Endothelial cell (in vitro differentiated cells): ENCODE measurements around the gene TBL2. TPM values are rescaled to one million over a fixed set of nuclear protein-coding genes. Genes with fewer than 3 reads are reported as not detected.

ENCODE experiments used
- DNase-seq: peaks from one replicate; pipeline ENCODE4 v3.0.0; 2021; ENCODE audit warnings: low spot score
- H3K27ac Mint-ChIP-seq: one replicate; pipeline ENCODE4 v1.8.0; 2021; ENCODE audit warnings: mixed read lengths, inconsistent platforms; ENCODE audit not compliant: unreplicated experiment
- H3K27me3 Mint-ChIP-seq: one replicate; pipeline ENCODE4 v1.8.0; 2021; ENCODE audit warnings: mild to moderate bottlenecking, moderate library complexity, mixed read lengths, inconsistent platforms; ENCODE audit not compliant: unreplicated experiment
- H3K36me3 Mint-ChIP-seq: one replicate; pipeline ENCODE4 v1.8.0; 2021; ENCODE audit warnings: mild to moderate bottlenecking, low read depth, mixed read lengths, inconsistent platforms; ENCODE audit not compliant: unreplicated experiment
- H3K4me1 Mint-ChIP-seq: one replicate; pipeline ENCODE4 v1.8.0; 2021; ENCODE audit warnings: mild to moderate bottlenecking, mixed read lengths, inconsistent platforms; ENCODE audit not compliant: unreplicated experiment
- H3K4me3 Mint-ChIP-seq: one replicate; pipeline ENCODE4 v1.8.0; 2021; ENCODE audit warnings: mild to moderate bottlenecking, mixed read lengths, inconsistent platforms; ENCODE audit not compliant: unreplicated experiment
- H3K9me3 Mint-ChIP-seq: one replicate; pipeline ENCODE4 v1.8.0; 2021; ENCODE audit warnings: mixed read lengths, inconsistent platforms; ENCODE audit not compliant: unreplicated experiment
- CTCF ChIP-seq: fragments of 200-600 bp; sonication (generic); IDR thresholded peaks from one replicate; pipeline ENCODE4 v1.5.0; 2021; ENCODE audit warnings: antibody characterized with exemption; ENCODE audit not compliant: unreplicated experiment
- total RNA-seq: library from RNA; stranded (reverse); fragmentation: NEBNext Ultra II Directional; extraction: Animal tissue kit (Norgen Biotek cat#: 25700); gene quantifications from one replicate; pipeline ENCODE4 v1.2.1, GENCODE V29; 2021; ENCODE audit not compliant: unreplicated experiment

Gene TBL2
- total RNA-seq, 1 donor from 2014 or later = 22.4 TPM

DNA sequence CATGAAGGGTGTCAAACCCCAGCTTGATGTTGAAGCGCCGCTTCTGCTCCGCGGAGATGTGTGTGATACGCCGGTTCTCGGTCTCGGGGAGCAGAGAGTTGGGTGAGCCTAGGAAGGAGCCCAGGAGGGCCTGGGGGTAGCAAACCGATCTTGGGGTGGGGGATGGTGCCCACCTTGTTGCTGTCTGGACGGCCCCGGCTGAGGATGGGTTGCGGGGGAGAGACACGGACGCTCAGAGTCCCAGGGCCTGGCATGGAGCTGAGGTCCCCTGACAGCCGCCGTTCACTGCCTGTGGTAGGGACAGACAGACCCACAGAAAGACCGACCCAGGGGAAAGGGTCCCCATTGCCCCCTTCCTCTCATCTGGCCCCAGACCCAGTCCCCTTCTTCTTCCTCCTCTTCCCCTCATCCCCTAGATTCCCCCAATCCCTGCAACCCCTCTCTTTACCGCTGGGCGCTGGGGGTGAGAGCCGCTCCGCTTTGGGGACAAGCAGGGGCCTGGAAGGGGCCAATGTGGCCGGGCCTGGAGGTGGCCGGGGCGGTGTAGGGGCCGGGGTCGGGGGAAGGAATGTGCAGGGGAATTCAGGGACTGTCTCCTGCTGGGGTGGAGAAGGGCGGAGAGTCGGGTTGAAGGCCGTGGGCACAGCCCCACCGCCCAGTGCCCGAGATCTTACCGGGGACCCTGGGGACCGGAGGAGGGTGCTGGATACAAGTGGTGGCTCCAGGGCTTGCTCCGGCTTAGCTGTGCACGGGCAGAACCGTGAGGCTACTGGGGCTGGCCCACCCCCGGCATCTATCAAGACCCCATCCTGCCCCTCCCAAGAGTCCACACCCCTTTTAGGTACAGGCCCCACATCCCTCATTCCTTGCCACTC lies 18.0 kb upstream of the TBL2 start:
- peaks cover 13% of the 10 kb centered on the region for H3K27me3 Mint-ChIP-seq
- no peak for DNase-seq
- no peak overlapping the region for H3K27ac Mint-ChIP-seq
- H3K36me3 Mint-ChIP-seq = peaks cover 7% of the 10 kb centered on the region
- no peak overlapping the region for H3K4me3 Mint-ChIP-seq
- H3K4me1 Mint-ChIP-seq = peaks cover 4% of the 10 kb centered on the region
- no peak for TF ChIP-seq CTCF
- H3K9me3 Mint-ChIP-seq = no peaks in the 10 kb centered on the region

DNA sequence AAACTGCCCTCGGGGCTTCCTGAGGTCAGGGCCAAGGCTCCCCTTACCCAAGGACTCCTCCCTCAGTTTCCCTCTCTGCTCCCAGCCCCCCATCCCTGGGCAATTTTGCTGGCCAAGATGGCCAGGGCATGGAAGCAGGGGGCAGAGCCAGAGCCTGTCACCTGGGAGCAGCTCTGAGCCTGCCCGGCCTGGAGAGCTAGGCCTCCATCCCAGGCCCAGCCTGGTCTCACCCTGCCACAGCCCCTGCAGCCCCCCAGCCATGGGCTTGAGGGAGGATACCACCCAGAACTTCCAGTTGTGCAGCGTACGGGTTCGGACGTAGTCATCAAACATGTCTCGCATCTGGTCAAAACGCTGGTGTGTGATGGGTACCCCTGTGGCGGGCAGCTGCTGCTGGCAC lies 17.0 kb upstream of the TBL2 start:
- peaks cover 16% of the 10 kb centered on the region for H3K27me3 Mint-ChIP-seq
- no peak overlapping the region for H3K4me3 Mint-ChIP-seq
- no peak overlapping the region for H3K27ac Mint-ChIP-seq
- TF ChIP-seq CTCF = no peak
- no peak for DNase-seq
- peaks cover 7% of the 10 kb centered on the region for H3K36me3 Mint-ChIP-seq
- H3K9me3 Mint-ChIP-seq = no peaks in the 10 kb centered on the region
- peaks cover 4% of the 10 kb centered on the region for H3K4me1 Mint-ChIP-seq

DNA sequence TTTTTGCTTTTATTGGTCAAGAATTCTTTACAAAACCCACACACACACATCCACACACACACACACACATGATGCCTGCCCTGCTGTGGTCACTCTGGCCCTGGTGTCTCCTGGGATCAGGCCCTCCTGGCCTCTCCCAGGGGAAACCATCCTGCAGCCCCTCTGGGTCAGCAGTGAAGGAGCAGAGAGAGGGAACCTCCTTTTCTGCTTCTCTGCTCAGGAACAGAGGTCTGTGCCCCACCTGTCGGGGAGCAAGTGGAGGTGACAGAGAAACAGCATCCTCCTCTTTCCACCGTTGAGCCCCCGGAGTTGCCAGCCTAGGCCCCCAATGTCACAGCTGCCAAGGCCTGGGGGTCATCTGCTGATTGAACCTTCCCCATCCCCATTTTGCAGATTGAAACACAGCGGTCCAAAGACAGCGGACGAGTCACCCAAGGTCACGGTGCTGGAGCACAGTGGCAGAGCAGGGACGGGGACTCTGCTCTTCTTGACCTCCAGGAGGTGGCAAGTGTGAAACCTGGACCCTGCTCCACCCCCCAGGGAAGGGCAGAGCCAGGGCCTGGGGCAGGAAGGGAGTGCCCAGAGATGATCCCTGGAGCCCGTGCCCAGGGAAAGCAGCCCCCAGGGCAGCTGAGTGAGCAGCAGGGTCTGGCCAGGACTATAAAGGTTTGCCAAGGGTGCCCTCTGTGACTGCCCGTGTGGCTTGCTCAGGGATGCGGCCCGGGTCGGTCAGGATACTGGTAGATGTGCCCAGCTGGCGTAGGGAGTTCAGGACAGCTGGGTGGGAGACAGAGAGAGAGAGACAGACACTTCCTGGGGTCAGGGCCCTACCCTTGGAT lies 15.0 kb upstream of the TBL2 start:
- Mint-ChIP-seq H3K27ac (no peak overlapping the region), H3K4me1 (peaks cover 4% of the 10 kb centered on the region), H3K27me3 (peaks cover 16% of the 10 kb centered on the region), H3K9me3 (no peaks in the 10 kb centered on the region), H3K4me3 (no peak overlapping the region), H3K36me3 (peaks cover 7% of the 10 kb centered on the region)
- DNase-seq = no peak
- no peak for TF ChIP-seq CTCF

DNA sequence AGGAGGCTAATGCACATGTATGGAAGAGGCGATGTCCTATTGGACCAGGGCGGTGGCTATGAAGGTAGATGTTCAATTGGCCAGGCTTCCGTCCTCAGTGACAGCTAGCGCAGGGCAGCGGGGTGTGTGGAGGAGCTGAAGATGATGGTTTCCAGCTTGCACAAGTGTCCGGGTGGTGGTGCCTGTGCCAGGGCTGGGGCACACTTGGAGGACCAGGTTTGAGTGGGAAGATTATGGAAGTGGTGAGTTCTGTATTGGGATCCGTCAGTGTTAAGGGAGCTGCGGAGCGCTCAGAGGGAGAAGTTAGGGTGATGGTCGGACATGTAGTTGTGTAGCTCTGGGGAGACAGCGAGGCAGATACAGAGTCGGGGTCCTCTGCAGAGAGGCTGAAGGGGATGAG lies 8.5 kb upstream of the TBL2 start:
- TF ChIP-seq CTCF = no peak
- H3K4me1 Mint-ChIP-seq = peaks cover 2% of the 10 kb centered on the region
- DNase-seq = no peak
- H3K27ac Mint-ChIP-seq = no peak overlapping the region
- no peak overlapping the region for H3K4me3 Mint-ChIP-seq
- H3K36me3 Mint-ChIP-seq = no peaks in the 10 kb centered on the region
- no peaks in the 10 kb centered on the region for H3K9me3 Mint-ChIP-seq
- peaks cover 6% of the 10 kb centered on the region for H3K27me3 Mint-ChIP-seq
